Activated gamma-delta T cell treated with Interleukin-2 at 50 U/mL for 16 hours (primary cell): ENCODE results near the gene PLEKHA7.
"Not testable (repeated sequence)": the region's sequence is repeated elsewhere in the genome, so short reads cannot be mapped to it uniquely, and the experiment has no call there.

Source experiments
- DNase-seq: peaks from one replicate; pipeline ENCODE4 v3.0.0-alpha.2; 2020

The PLEKHA7 gene

DNA sequence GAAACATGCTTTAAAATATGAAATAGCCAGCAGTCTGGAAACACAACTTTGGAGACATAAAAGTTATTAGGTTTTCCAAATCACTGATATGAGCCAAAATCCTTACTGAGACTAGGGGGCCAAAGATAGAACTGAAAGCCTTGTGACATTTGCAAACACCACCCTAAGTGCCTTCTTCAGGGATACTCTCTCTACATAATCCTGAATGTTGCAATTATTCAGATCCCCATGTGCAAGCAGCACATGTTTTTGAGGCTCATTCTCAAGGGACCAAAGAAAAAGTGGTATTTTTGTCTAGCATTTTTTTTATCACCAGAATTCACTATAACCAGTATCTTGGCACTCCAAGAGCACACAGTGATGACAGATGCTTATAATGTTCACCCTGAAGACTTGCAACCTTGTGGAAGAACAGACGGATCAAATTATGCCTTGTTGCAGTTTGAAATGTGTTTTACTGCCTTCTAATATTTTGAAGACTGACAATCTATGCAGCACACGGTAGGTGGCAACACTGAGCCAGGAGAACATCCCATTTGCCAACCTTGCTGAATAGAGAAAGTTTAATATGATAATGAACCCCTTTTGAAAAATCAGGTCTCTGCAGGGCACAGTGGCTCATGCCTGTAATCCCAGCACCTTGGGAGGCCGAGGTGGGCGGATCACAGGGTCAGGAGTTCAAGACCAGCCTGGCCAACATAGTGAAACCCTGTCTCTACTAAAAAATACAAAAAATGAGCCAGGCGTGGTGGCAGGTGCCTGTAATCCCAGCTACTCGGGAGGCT lies 78.5 kb downstream of the PLEKHA7 start:
- no peak for DNase-seq

DNA sequence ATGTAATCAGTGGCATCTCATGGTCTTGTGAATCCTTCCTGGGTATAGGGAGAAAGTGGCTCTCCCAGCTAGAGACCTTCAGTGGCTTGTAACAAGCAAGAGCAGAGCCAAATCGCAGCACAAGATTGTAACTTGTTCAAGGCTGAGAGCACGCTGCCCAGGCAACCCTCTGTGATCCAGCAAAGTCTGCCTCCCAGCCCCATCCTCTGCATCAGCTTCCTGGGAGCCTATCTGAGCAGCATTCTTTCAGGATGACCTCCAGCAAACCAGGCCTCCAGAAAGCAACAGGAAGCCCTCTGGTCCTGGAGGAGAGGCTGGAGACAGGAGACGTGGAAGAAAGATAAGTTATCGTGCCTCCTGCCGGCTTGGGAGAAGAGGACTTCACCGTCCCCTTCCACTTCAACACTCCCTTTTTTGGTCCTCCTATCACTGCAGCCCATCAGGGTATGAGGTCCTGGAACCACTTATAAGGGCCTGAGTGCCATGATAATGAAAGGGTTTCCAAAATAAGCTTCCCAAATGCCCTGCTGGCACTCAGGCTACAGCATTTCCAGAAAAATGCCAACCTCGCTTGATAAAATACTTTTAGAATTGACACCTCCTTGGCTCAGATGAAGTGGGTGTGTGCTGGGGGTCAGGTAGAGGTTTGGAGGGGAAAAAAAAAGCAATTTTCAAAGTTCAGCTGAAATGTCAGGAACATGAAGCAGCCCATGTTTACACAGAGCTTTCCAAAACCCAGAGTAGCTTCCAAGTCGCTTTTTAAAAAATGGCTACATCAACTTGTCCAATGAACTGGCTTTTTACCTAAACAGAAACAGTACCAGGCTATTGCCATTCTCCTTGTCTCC lies 80.2 kb downstream of the PLEKHA7 start:
- DNase-seq: no peak

DNA sequence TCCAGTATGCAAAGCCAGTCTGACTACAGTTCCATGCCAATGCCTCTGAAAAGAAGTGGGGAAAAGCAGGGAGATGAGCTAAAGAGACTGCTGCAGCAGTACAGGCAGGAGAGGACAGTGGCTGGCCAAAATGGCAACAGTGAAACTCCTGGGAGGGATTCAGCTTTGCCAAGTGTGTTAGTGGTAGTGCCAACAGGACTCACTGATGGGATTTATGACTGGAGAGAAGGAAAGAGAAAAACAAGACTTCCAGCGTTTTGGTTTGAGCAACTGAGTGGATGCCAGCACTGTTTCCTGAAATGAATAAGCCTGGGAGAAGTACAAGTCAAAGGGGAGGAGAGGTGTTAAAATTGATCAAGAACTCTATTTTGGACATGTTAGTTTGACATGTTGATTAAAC lies 80.9 kb downstream of the PLEKHA7 start:
- no peak for DNase-seq

DNA sequence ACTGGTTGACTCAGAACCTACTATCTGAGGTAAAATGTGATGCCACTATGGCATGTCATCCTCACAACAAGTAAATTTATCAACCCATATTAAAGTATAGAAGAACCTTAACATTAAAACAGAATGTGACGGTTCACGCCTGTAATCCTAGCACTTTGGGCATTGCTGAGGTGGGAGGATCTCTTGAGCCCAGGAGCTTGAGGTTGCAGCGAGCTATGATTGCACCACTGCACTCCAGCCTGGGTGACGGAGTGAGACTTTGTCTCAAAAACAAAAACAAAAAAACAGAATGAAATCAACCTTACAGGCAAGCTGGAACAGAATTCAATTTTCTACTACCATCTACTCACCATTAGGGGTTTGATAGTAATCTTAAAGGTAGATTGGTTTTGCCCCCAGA lies 86.2 kb downstream of the PLEKHA7 start:
- no peak for DNase-seq

DNA sequence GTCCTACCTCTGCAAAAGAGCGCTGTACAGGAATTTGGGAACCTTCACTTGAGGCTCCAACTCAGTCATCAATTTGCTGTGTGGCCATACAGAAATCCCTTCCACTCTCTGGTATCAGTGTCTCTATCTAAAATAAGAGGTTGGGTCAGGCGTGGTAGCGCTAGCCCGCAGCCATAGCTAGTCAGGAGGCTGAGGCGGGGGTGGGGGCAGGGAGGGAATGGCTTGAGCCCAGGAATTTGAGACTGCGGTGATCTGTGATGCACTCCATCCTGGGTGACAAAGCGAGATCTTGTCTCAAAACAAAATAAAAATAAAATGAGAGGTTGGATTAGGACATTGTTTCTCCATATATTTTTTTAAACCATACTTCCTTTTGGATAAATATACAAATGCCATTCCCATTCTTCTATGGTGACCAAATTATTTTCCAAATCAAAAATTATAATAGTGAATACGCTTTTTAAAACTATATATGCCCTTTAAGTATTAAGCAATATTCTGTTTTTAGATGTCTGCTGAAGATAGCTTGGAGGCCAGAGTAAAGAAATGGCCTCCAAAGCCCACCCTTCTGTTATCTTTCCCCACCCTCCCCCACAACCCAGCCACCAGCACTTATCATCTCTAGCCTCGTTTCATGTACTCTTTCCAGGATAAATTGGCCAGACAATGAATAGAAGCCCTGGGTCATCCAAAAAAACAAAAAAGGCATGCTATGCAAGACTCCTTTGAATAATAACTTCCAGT lies 87.2 kb downstream of the PLEKHA7 start:
- no peak for DNase-seq

DNA sequence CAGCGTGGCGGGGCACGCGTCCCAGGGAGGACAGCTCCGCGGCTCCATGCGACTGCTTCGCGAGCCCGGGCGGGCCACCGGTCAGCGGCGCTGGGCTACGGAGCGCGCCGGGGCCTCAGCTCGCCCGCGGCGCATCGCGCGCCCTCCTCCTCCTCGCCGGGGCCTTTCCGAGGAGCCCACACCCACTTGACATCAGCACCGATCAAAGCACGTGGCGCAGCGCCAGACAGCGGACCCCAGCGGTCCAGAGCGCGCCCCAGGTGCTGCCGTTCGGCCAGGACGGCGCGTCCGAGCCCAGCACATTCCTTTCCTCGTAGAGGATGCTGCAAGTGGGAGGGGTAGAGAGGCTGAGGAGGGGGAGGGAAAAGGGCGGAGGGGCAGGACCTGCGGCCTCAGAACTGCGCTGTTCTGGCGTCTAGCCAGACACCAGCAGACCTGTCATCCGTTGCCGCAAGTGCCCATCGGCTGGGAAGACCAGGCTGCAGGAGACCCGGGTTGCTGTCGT lies 88.6 kb downstream of the PLEKHA7 start:
- peak; percentile 3 for DNase-seq

DNA sequence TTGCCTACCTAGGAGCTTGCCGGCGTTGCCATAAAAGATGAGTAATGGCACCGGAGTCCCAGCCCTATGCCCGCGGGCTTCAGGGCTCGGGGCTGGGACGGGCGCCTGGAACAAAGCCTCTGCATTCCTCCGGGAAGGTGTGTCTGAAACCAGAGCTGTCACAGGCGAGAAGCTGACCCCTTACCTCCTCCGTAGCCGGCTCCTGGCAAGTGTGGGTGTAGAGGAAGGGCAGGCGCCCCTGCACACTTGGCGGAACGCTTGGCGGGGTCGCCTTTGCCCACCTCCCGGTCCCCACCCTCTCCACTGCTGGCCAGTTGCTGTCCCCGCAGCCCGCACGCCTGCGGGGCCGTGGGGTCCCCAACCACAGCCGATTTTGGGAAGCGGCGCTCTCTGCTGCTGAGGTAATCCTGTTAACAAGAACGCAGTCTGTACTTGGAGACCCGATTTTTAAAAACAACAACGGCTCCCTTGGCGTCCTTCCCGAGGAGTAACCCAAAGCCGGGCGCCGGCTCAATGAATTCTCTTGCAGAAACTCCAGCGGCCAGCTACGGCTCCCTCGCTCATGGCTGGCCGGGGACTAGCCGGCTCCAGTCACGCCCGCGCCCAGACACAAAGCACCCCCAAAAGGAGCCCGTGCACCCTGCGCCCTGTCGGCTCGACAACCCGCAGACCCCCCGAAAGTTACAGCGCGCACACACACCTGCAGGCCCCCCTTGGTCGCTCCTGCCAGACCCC lies 89.2 kb downstream of the PLEKHA7 start:
- DNase-seq: no peak

DNA sequence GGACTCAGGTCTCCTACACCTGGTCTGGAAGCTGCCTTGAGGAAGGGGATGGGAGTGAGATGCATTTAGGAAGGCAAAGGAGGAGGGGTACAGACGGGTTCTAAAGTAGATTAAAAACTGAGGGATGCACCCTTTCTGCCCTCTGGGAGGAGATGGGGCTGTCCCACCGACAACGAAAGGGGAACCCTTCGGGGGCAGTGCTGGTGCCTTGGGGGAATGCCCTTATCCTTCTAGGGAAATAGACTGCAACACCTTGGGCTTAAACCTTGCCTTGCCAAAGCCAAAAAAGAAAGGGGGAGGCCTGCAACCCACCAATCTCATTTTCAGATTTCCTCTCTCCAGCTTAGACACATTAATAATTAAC lies 89.8 kb downstream of the PLEKHA7 start:
- no peak for DNase-seq

DNA sequence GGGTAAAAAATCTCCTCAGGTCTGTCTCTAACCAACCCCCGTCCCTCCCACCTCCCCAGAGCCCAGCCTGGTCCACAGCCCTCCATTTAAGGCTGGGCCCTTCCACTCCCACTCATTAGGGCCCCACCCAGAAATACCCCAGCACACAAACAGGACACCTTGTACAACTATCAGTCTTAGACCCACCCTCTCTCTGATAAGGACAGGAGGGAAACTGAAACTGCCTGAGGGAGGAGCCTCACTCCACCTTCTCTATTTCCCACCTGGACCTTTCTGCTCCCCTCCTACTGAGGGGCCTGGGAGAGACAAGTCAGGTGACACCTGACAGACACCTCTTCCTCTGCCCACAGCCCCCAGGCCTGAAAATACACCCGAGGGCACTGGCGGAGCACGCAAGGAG lies 90.2 kb downstream of the PLEKHA7 start:
- no peak for DNase-seq

DNA sequence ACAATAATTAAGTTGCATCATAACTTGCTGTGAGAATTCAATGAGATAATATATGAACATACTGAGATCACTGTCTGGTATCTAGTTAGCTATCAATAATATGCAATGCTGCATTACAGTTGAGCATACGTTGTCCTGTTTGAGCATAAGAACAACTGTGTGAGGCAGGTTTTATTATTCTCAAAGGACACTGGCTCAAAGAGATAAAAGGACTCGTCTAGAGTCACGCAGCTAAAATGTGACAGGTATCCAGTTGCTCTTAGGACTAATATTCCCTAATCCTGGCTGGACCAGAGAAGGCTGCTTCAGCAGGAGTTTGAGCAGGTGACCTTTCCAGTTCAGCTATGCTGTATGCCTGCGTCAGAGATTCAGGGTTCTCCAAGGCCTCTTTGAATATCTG lies 92.5 kb downstream of the PLEKHA7 start:
- DNase-seq: no peak

DNA sequence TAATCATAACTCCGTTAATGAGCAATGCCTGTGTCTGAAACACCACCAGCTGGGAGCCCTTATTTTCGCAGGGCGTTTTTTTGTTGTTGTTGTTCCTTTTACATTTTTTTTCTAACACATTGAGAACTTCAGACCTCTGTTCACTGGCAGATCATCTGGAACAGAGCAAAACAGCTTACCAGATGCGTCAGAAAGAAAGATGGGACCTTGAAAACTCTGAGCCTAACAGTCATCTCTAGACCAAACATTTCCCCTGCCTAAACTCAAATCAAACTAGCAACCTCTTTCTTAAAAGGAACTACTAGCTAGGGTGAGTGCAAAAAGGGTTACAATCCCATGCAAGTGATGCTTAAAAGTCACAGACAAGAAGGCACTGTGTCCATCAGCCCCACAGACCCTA lies 93.2 kb downstream of the PLEKHA7 start:
- no peak for DNase-seq

DNA sequence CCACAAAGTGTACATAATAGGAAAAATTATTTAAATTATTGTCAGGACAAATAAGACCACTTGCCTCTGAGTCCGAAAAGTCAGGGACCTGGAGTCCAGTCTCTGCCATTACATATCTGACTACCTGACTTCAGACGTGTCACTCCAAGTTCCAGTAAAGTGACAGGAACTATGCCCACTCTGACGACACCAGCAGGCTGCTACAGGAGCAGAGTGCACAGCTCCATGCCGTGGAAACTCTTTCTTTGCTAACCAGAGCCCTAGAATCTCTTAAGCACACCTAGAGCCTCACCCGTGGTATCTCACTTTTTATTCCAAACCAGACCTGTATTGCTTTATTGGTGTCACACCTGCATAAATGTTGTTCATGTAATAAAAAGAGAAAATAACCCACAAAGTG lies 93.7 kb downstream of the PLEKHA7 start:
- no peak for DNase-seq

DNA sequence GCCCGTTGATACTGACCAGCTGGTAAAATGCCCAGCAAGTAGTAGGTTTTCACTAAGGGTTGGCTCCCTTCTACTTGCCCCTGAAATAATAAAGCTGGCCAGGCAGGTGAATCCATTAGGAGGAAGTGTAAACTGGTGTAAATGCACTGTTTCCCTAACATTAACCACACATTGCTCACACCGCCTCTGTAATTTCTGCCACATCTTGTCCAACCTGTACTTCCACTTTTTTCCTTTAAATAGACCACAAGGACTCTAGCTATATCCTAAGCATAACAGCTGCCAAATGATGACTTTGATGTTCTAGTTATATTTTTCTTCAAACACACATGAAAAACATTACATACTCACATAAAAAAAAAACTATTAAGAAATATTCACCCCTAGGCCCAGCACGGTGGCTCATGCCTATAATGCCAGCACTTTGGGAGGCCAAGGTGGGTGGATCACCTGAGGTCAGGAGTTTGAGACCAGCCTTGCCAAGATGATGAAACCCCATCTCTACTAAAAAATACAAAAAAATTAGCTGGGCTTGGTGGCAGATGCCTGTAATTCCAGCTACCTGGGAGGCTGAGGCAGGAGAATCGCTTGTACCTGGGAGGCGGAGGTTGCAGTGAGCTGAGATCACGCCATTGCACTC lies 95.6 kb downstream of the PLEKHA7 start:
- DNase-seq: not testable (repeated sequence)

DNA sequence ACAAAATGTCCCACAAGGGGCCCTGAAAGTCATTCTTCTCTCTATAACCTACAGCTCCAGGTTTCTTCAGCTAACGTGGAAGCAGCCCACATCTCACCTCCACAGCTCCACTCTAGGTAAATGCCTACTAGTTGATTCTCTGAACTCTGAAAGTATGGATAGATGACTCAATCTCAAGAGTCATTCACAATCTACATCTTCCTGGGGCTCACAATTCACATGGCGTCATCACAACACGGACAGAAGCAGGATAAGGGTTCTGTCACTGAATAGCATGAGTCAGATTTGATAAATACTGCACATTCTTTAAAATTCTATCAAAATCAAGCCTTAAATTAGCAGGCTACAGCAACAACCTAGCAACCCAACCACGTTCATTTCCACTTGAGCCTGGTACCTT lies 96.3 kb downstream of the PLEKHA7 start:
- no peak for DNase-seq

DNA sequence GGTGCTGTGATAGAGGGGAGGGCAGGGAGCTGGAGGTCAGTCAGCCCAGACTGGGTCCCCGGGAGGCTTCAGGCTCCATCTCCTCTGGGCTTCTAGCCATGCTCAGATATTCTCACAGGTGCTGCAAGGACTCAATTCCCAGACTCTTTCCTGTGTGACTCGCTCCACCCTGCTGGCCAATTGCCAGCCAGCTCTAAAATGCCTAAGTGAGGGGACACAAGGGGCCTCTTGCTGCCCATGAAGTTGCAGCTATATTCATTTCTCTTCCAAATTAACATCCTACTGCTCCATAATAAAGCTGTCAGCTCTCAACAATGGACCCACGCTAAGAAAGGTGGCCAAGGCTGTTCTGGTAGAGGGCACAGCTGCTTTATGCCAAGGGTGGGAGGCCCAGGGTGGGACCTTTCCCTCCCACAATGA lies 101.5 kb downstream of the PLEKHA7 start:
- no peak for DNase-seq

DNA sequence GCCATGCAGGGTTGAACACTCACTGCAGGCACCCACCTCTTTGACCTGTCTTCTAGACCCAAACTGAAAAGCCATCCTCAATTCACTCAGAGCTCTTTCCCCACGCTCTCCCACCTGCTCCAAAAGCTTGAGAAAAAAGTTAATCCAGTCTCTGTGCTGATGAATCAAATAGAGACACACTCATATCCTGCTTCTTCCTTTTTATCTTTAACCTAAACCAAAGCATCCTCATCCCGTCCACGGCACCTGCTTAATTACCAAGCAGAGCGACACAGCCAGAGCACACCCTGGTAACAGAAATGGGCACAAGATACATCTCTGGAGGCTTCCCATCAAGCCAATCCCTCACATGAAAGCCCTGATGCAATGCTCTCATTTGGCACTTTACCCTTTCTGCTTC lies 102.6 kb downstream of the PLEKHA7 start:
- no peak for DNase-seq

DNA sequence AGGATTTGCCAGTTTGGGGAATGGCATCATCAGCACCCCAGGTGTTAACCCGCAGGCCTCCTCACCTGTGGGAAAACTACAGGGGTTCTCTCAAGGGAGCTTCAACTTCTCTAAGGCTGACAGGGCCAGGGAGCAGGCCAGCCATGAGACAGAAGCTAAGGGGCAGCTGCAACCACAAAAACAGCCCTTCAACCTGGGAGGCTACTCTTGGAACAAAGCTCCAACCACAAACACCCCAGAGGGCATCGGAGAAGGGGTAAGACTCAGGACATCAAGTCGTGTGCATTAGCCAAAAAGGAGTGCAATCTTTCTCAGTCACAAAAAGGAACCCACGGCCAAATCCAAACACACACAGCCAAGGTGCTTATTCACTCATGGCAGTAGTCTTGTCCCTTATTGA lies 103.0 kb downstream of the PLEKHA7 start:
- DNase-seq: no peak

DNA sequence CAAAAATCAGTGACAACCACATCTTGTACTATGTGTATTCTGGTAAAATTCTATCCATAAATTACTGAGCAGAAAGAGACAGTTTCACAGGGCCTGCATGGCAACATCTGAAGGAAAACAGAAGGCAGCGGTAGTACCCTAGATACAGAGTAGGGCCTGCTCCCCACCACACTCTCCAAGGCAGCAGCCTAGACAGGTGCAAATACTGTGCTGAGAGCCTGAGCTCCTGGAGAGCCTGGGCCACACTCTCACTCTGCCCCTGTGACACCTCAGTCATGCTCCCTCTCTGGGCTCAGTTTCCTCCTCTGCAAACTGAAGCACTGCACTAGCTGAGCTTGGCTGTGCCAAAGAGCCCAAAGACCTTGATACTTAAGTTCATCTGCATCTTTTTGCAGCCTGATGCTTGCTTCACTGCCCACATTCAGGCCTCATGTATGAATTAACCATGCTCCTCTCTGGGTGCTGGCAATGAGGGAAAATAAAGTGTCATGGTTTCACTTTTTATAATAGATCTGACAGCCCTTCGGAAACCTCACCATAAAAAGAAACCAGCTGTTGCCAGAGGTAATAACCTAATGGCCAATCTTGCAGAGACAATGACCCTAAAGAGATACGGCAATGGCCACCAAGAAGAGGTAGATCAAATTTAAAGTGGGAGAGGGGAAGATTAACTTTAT lies 104.7 kb downstream of the PLEKHA7 start:
- DNase-seq: no peak

DNA sequence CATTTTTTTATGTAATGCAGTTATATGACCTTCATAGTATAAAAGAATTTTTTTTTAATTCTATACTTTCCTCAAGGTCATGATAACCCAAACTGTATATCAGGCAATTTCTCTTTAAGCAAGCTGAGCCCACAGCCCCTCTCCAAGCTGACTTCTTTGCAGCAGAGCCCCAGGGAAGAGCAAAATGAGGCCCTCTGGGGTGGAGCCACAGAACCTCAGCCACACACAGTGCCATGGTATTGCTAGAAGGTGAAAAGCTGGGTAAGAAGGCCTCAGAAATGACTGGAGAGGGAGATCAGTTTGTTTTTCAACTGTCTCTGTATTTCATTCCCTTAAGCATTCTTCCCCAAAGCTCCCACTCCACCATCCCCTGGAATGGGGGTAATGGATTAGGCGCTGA lies 108.8 kb downstream of the PLEKHA7 start:
- no peak for DNase-seq

DNA sequence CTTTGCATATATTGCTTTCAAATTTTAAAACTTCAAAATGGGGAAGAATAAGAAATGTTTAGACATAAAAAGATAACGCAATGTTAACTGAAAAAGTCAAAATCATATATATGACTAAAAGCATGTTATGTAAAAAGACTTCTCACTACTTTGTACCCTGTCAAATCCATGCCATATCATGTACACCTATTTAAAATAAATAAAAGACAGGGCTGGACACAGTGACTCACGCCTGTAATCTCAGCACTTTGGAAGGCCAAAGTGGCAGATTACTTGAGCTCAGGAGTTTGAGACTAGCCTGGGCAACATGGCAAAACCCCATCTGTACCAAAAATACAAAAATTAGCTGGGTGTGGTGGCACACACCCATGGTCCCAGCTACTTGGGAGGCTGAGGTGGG lies 109.5 kb downstream of the PLEKHA7 start:
- not testable (repeated sequence) for DNase-seq

DNA sequence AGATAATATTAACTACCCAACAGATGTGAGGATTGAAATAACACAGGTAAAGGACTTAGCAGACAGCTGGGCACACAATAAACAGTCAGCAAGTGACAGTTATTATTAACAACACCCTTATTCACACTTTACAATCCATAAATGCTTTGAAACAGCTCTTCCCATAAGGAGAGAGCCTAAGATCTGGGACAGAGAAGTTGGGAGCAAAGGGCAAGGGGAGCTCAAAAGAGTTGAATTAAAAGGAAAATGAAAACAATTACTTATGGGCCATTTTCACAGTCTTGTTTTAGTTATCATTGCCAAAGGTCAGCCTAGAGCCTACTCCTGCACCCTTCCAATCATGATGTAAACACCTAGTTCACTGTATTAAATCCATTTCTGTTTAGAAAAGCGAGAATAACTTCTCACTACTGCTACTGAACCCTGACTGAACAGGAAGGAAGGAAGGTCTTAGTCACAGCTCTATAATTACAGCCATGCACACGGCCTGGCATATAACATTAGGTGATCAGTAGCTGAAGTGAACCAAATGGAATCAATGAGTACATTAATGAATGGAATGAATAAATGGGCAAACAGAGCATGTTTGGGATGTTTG lies 111.3 kb downstream of the PLEKHA7 start:
- DNase-seq: no peak
